Liver (tissue), 9 donors: ENCODE results near the gene KLF15. TPM values are rescaled to one million over a fixed set of nuclear protein-coding genes. Genes with fewer than 3 reads are reported as not detected.

Source experiments
- DNase-seq: peaks from one replicate; pipeline ENCODE4 v3.0.0-alpha.2; 2017; ENCODE audit warnings: low spot score
- H3K27ac ChIP-seq, 2 donors: one replicate each; pipeline ENCODE4 v1.7.0; 2013; ENCODE audit warnings: inconsistent platforms in 2 of 2, low read length in 2 of 2, control low read depth in 1 of 2, low read depth in 1 of 2, mild to moderate bottlenecking in 1 of 2
- H3K27me3 ChIP-seq, 4 donors: one replicate each; pipeline versions ENCODE4 v1.6.1 to v1.7.0; 2013; ENCODE audit warnings: low read length in 3 of 4, inconsistent platforms in 1 of 4, mild to moderate bottlenecking in 1 of 4, moderate library complexity in 1 of 4; ENCODE audit not compliant: control insufficient read depth in 4 of 4, insufficient read depth in 4 of 4
- H3K36me3 ChIP-seq, 4 donors: one replicate each; pipeline versions ENCODE4 v1.6.1 to v1.7.0; 2013; ENCODE audit warnings: low read length in 3 of 4, mild to moderate bottlenecking in 3 of 4, low read depth in 1 of 4, moderate library complexity in 1 of 4; ENCODE audit not compliant: control insufficient read depth in 4 of 4, insufficient read depth in 3 of 4
- H3K4me1 ChIP-seq, 4 donors: one replicate each; pipeline versions ENCODE4 v1.6.1 to v1.7.0; 2013; ENCODE audit warnings: low read length in 3 of 4, mild to moderate bottlenecking in 3 of 4, moderate library complexity in 1 of 4; ENCODE audit not compliant: control insufficient read depth in 4 of 4, insufficient read depth in 4 of 4
- H3K4me3 ChIP-seq, 3 donors: one replicate each; pipeline versions ENCODE4 v1.6.1 to v1.7.0; 2013; ENCODE audit warnings: low read length in 3 of 3, control low read depth in 1 of 3, low read depth in 1 of 3, mild to moderate bottlenecking in 1 of 3
- H3K9ac ChIP-seq, 2 donors: one replicate each; pipeline ENCODE4 v1.7.0; 2013; ENCODE audit warnings: low read length in 2 of 2, mild to moderate bottlenecking in 2 of 2, moderate library complexity in 2 of 2, control low read depth in 1 of 2, low read depth in 1 of 2
- H3K9me3 ChIP-seq, 4 donors: one replicate each; pipeline versions ENCODE4 v1.6.1 to v1.7.0; 2013; ENCODE audit warnings: low read length in 3 of 4; ENCODE audit not compliant: control insufficient read depth in 4 of 4
- ATF3 ChIP-seq: IDR thresholded peaks from 2 replicates; pipeline ENCODE4 v1.6.1; 2016; ENCODE audit warnings: antibody characterized with exemption
- CTCF ChIP-seq: fragments of 150-350 bp; IDR thresholded peaks from 2 replicates; pipeline ENCODE4 v1.5.1; 2017; ENCODE audit warnings: improper control_type of control experiment, low read depth, low read length; ENCODE audit not compliant: missing input control
- EGR1 ChIP-seq, 2 donors: IDR thresholded peaks; 2 replicates each; pipeline ENCODE4 v1.6.1; 2016 to 2018; ENCODE audit warnings: antibody characterized with exemption in 2 of 2, low read depth in 2 of 2
- FOXA1 ChIP-seq: IDR thresholded peaks from 2 replicates; pipeline ENCODE4 v1.6.1; 2016; ENCODE audit warnings: antibody characterized with exemption
- FOXA2 ChIP-seq: IDR thresholded peaks from 2 replicates; pipeline ENCODE4 v1.6.1; 2016; ENCODE audit warnings: antibody characterized with exemption
- GABPA ChIP-seq, 2 donors: IDR thresholded peaks in 1 of 2; conservative IDR thresholded peaks in 1 of 2; 2 replicates each; pipeline ENCODE4 v1.6.1; 2016; ENCODE audit warnings: antibody characterized with exemption in 2 of 2, mild to moderate bottlenecking in 1 of 2, moderate library complexity in 1 of 2
- JUND ChIP-seq, 2 donors: IDR thresholded peaks; 2 replicates each; pipeline ENCODE4 v1.6.1; 2016; ENCODE audit warnings: antibody characterized with exemption in 2 of 2
- MAX ChIP-seq: IDR thresholded peaks from 2 replicates; pipeline ENCODE4 v1.6.1; 2016; ENCODE audit warnings: antibody characterized with exemption
- RAD21 ChIP-seq, 2 donors: IDR thresholded peaks; 2 replicates each; pipeline ENCODE4 v1.6.1; 2016; ENCODE audit warnings: antibody characterized with exemption in 2 of 2, mild to moderate bottlenecking in 2 of 2
- REST ChIP-seq: IDR thresholded peaks from 2 replicates; pipeline ENCODE4 v1.6.1; 2016; ENCODE audit warnings: antibody characterized with exemption, mild to moderate bottlenecking
- RXRA ChIP-seq, 2 donors: IDR thresholded peaks; 2 replicates each; pipeline ENCODE4 v1.6.1; 2017 to 2018; ENCODE audit warnings: antibody characterized with exemption in 2 of 2, mild to moderate bottlenecking in 1 of 2
- SP1 ChIP-seq: IDR thresholded peaks from 2 replicates; pipeline ENCODE4 v1.6.1; 2018; ENCODE audit warnings: antibody characterized with exemption, mild to moderate bottlenecking
- TAF1 ChIP-seq: conservative IDR thresholded peaks from 2 replicates; pipeline ENCODE4 v1.6.1; 2016; ENCODE audit warnings: antibody characterized with exemption, mild to moderate bottlenecking
- YY1 ChIP-seq: IDR thresholded peaks from 2 replicates; pipeline ENCODE4 v1.6.1; 2016; ENCODE audit warnings: antibody characterized with exemption, mild to moderate bottlenecking
- ZBTB33 ChIP-seq: IDR thresholded peaks from 2 replicates; pipeline ENCODE4 v1.6.1; 2016; ENCODE audit warnings: antibody characterized with exemption
- WGBS: extraction: QIAGEN DNeasy Blood & Tissue Kit; methylation state at CpG from one replicate; pipeline ENCODE4 v1.1.7; 2013; 5-methylcytosine and 5-hydroxymethylcytosine counted together
- polyA plus RNA-seq, 2 donors: library from polyadenylated mRNA; stranded (reverse) in 1 of 2; unstranded in 1 of 2; fragments of 200-250 nt in 1 of 2; fragments of >200 nt in 1 of 2; fragmentation: Nextera tagmentation in 1 of 2; extraction: Ambion mirVana in 1 of 2; gene quantifications; one replicate each; pipeline versions ENCODE4 v1.2.1 to v1.2.3, GENCODE V29; 2013 to 2015
- total RNA-seq, 2 donors: library from RNA; depleted of rRNA; stranded (reverse); fragments of >200 nt; gene quantifications; one replicate each; pipeline ENCODE4 v1.2.3, GENCODE V29; 2014
- donor health status: healthy.
- donor health status: healthy.
- donor health status: healthy.
- donor health status: healthy.
- donor health status: healthy.

The KLF15 gene
- total and polyA plus RNA-seq, 4 donors = 21.4 to 103 (median 49.3) TPM

GRCh38 chr3:126340596-126340942 lies 16.6 kb downstream of the KLF15 start:
- 90% methylated on average over 3 of the region's 3 CpGs for WGBS
- no peak for DNase-seq
- Histone ChIP-seq H3K27ac (peak overlapping the region; percentile 90 to 97), H3K27me3 (no peaks in the 10 kb centered on the region), H3K4me1 (peaks cover 20 to 55% (median 41%) of the 10 kb centered on the region in 4 donors), H3K4me3 (no peak overlapping the region), H3K36me3 (peaks cover 0 to 8% (median under 1%) of the 10 kb centered on the region in 4 donors), H3K9ac (no peak overlapping the region), H3K9me3 (no peaks in the 10 kb centered on the region)
- no peak for TF ChIP-seq TAF1
- TF ChIP-seq CTCF = no peak
- no peak for TF ChIP-seq JUND (IDR thresholded peaks at IDR 0.05)

- Histone ChIP-seq H3K9me3 (no peaks in the 10 kb centered on the region), H3K27ac (peak overlapping the region; percentile 90 to 97), H3K9ac (no peak overlapping the region), H3K36me3 (peaks cover 0 to 6% (median under 1%) of the 10 kb centered on the region in 4 donors), H3K4me3 (no peak overlapping the region), H3K27me3 (no peaks in the 10 kb centered on the region), H3K4me1 (peaks cover 18 to 50% (median 37%) of the 10 kb centered on the region in 4 donors)
- peak; percentile 28 for DNase-seq
- TF ChIP-seq RAD21 (IDR thresholded peaks at IDR 0.05) (peak in 1 of 2 donors; percentile 13), RXRA (IDR thresholded peaks at IDR 0.05) (peak in 1 of 2 donors; percentile 37), ATF3 (no peak)
- WGBS = 62% methylated on average over 4 of the region's 4 CpGs
Measured at GRCh38 chr3:126340081-126340511, 17.1 kb downstream of the KLF15 start.

- TF ChIP-seq GABPA (IDR thresholded peaks at IDR 0.05 in 1 of 2, conservative IDR thresholded peaks at IDR 0.05 in 1 of 2) = no peak
- no peak for TF ChIP-seq JUND (IDR thresholded peaks at IDR 0.05)
- TF ChIP-seq ZBTB33 = no peak
- no peak for TF ChIP-seq REST
- TF ChIP-seq YY1 = no peak
- TF ChIP-seq FOXA1 = no peak
- no peak for TF ChIP-seq SP1
- TF ChIP-seq MAX = no peak
- TF ChIP-seq TAF1 = no peak
- TF ChIP-seq EGR1 (IDR thresholded peaks at IDR 0.05; ENCODE audit: low read depth in 2 of 2) = no peak
- TF ChIP-seq RAD21 (IDR thresholded peaks at IDR 0.05) = no peak
- TF ChIP-seq FOXA2 = no peak
- H3K9ac ChIP-seq = no peak overlapping the region
- H3K36me3 ChIP-seq = peaks cover 0 to 6% (median under 1%) of the 10 kb centered on the region in 4 donors
- H3K27ac ChIP-seq = peak overlapping the region; percentile 6 to 97
- no peak overlapping the region for H3K4me3 ChIP-seq
- DNase-seq = peak; percentile 30
- no peaks in the 10 kb centered on the region for H3K27me3 ChIP-seq
- peaks cover 18 to 44% (median 32%) of the 10 kb centered on the region in 4 donors for H3K4me1 ChIP-seq
- 85% methylated on average over 4 of the region's 4 CpGs for WGBS
- no peaks in the 10 kb centered on the region for H3K9me3 ChIP-seq
Measured at GRCh38 chr3:126339466-126339865, 17.7 kb downstream of the KLF15 start.
